GM21717 (cell line): Measurements from ENCODE around the gene NPR3.

Source experiments
- ATAC-seq: cut with Tn5 transposase; IDR thresholded peaks from one replicate; pipeline ENCODE4 v1.9.1; 2021; ENCODE audit warnings: mild to moderate bottlenecking, moderate library complexity; ENCODE audit not compliant: unreplicated experiment

The NPR3 gene

GRCh38 chr5:32805971-32806638, 95.0 kb downstream of the NPR3 start:
- no peak for ATAC-seq

- ATAC-seq = no peak
These were observed 97.7 kb downstream of the NPR3 start for GRCh38 chr5:32808783-32809182.

GRCh38 chr5:32810804-32811203, 99.7 kb downstream of the NPR3 start:
- no peak for ATAC-seq

- ATAC-seq = no peak
These were observed 101.3 kb downstream of the NPR3 start for GRCh38 chr5:32812399-32812798.

GRCh38 chr5:32814141-32814540, 103.0 kb downstream of the NPR3 start:
- no peak for ATAC-seq

DNA sequence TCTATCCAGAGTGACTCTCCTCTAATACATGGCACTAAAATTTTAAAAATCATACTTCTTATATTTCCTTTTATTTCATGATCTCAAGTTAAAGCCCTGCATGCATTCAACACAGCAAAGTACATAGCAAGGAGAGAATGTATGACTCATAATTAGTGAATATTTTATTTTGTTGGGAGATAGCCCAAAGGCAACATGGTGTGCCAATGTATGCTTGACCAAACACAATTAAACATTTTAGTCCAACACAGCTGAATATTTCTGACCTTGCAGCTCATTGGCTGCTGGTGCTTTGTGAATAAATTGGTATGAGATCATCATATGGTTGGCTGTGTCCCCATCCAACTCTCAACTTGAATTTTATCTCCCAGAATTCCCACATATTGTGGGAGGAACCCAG, 103.5 kb downstream of the NPR3 start:
- no peak for ATAC-seq

DNA sequence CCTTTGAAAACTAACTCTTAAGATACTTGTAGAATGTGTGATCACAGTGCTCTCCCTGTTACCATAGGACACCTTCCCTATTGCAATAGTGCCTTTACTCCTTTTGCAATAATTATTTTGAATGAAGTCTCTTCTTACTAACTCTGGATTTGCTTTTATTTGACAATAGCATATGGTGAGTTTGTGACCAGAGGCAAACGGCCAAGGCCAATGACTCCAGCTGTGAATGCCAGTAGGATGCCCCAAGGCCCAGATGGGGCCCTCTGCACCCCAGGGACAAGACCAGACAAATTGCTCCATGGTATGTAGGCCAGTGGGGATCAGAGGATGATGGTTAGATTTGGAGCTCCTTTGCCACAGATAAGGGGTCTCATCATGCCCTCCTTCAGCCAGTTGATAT, 116.9 kb downstream of the NPR3 start:
- ATAC-seq = no peak

GRCh38 chr5:32828492-32828891, 117.4 kb downstream of the NPR3 start:
- ATAC-seq = no peak

DNA sequence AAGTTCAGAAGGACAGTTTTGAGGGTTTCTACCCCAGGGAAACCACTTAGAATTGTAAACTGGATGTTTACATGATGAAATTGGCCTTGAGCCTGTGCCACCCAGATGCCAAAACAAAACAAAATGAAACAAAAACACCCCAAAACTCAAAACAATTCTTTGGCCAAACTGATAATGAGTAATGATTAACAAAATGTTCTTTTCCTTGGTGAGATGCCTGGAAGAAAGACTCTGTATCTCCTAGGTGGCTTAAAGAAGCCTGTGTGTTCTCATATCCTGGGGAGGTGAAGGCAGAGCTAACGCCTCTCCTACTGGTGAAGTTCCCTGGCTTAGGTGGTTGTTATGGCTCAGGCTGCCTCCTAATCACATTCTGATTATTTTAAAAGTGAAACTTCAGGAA, 120.5 kb downstream of the NPR3 start:
- ATAC-seq = no peak

- no peak for ATAC-seq
These were observed 122.0 kb downstream of the NPR3 start for GRCh38 chr5:32833127-32833526.

GRCh38 chr5:32833663-32834062, 122.5 kb downstream of the NPR3 start:
- ATAC-seq = no peak

DNA sequence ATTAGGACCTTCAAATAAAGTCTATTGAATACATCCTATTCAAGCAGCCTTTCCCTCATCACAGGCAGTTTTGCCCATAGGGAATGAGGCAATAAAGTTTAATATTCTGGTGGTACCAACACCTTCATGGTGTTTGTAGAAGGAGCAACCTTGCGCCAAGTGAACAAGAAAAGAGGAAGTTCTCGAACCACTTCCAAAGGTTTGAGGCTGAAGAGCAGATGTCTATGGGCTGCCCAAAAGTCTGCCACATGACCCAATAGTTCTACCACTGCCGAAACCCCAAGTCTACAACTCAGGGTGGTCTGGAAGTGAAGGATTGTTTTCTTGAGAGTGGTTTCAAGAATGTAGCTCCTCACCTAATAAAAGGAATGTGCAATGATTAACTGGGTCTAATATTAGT, 123.1 kb downstream of the NPR3 start:
- no peak for ATAC-seq

DNA sequence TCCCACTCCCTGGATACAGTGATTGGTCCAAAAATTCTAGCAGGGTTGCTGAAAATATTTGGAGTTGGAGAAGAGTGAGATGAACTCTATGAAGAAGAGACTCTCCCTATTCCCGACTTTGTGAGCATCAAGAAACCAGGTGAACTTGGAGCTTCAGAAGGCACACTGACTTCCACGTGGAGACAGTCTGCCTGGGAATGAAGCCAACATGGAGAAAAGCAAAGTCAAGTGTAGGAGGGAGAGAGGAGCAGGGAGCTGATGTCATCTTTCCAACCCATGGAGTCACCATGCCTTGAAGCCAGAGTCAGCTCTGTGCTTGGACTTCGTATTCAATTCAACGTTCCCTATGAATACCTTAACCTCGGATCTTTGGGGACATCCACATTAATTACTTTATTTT, 125.1 kb downstream of the NPR3 start:
- no peak for ATAC-seq

DNA sequence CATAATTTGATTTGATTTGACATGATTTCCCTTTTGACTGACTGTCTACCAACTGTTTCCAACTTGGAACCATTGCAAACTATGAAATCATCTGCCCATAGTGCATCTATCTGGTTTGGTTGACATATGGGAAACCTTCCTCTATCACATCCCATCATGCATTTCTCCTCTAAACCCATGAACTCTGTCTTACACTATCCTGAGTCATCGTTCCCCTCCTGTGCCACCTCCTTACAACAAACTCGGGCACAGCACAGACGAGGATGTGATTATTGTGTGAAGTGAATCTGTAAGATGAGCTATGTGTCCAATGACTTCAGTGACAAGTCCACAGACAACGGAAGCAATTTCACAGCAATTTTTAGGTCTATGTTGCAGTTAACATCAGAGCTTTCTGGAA, 126.1 kb downstream of the NPR3 start:
- no peak for ATAC-seq

DNA sequence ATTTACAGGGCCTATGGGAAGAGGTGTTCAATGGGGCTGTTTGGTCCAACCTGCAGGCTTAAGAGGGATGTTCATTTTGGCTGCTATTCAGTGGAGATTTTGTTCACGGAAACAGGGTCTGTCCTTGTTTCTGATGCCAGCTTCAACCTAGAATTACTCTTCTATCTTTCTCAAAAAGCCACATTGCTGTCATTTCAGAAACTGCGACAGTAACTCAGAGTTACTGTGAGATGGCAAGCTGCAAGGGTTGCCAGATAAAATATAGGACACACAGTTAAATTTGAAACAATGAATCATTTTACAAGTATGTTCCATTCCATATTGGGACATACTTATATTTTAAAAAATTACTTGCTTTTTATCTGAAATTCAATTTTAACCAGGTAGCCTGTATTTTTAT, 128.0 kb downstream of the NPR3 start:
- ATAC-seq = no peak

GRCh38 chr5:32840606-32841005, 129.5 kb downstream of the NPR3 start:
- ATAC-seq = no peak
